ENCODE data around the gene SEC14L6. TPM values are rescaled to one million over a fixed set of nuclear protein-coding genes. Genes with fewer than 3 reads are reported as not detected.

Gene SEC14L6
- total and polyA plus RNA-seq, 3 experiments from 2014 or later: 0.18 TPM; not detected in 2

- DNase-seq: no peak
- Mint-ChIP-seq H3K27me3 (peaks cover 17 to 35% of the 10 kb centered on the region in 2 donors), H3K4me3 (no peak overlapping the region), H3K9me3 (no peaks in the 10 kb centered on the region), H3K36me3 (no peaks in the 10 kb centered on the region), H3K27ac (peak overlapping the region in 1 of 8 donors; percentile 11), H3K4me1 (peaks cover 7 to 11% (median 10%) of the 10 kb centered on the region in 3 donors)
- Histone ChIP-seq H3K4me3 (ENCODE audit: low read length) (no peak overlapping the region), H3K27ac (ENCODE audit: low read depth, low read length) (no peak overlapping the region), H3K36me3 (ENCODE audit: insufficient read depth, low read length) (no peaks in the 10 kb centered on the region), H3K27me3 (ENCODE audit: insufficient read depth, low read length, poor library complexity, severe bottlenecking) (no peaks in the 10 kb centered on the region), H3K4me1 (ENCODE audit: insufficient read depth, low read length) (no peaks in the 10 kb centered on the region), H3K9me3 (ENCODE audit: low read length) (no peaks in the 10 kb centered on the region)
- ChIA-PET POLR2A (no interaction called here), CTCF (no interaction called here)
These were observed 7.2 kb downstream of the SEC14L6 start for GRCh38 chr22:30539368-30539767.

- no peaks in the 10 kb centered on the region for H3K9me3 ChIP-seq (ENCODE audit: low read length)
- peaks cover 11 to 27% of the 10 kb centered on the region in 2 donors for H3K27me3 Mint-ChIP-seq
- ChIA-PET POLR2A (no interaction called here), CTCF (no interaction called here)
- no peak overlapping the region for H3K27ac ChIP-seq (ENCODE audit: low read depth, low read length)
- H3K4me3 ChIP-seq (ENCODE audit: low read length): no peak overlapping the region
- no peaks in the 10 kb centered on the region for H3K36me3 Mint-ChIP-seq
- H3K4me1 Mint-ChIP-seq: peaks cover 7 to 11% (median 10%) of the 10 kb centered on the region in 3 donors
- no peak overlapping the region for H3K4me3 Mint-ChIP-seq
- no peaks in the 10 kb centered on the region for H3K27me3 ChIP-seq (ENCODE audit: insufficient read depth, low read length, poor library complexity, severe bottlenecking)
- DNase-seq: no peak
- H3K9me3 Mint-ChIP-seq: no peaks in the 10 kb centered on the region
- H3K36me3 ChIP-seq (ENCODE audit: insufficient read depth, low read length): no peaks in the 10 kb centered on the region
- H3K27ac Mint-ChIP-seq: peak overlapping the region in 1 of 8 donors; percentile 81
- H3K4me1 ChIP-seq (ENCODE audit: insufficient read depth, low read length): no peaks in the 10 kb centered on the region
These were observed 8.3 kb downstream of the SEC14L6 start for GRCh38 chr22:30538280-30538679.

DNA sequence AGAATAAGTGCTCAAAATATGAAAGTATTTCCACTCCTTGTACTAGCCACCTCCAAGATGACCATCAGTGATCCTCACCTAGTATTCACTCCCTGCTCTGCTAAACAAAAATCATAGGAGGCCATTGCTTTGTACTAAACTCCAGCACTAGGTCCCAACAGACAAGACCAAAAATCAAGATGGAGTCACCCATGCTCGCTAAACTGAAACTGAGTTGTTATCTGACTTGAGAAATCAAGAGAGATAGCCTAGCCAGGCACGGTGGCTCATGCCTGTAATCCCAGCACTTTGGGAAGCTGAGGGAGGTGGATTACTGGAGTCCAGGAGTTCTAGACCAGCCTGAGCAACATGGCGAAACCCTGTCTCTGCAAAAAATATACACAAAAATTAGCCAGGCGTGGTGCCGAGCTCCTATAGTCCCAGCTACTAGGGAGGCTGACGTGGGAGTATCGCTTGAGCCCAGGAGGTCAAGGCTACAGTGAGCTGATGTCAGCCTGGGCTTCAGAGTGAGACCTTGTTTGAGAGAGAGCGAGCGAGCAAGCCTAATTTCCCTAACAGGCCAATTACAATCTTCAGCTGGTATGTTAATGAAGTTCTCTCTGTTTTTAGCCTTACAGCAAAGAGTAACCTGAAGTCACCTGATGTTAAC lies 9.3 kb downstream of the SEC14L6 start:
- Mint-ChIP-seq H3K9me3 (no peaks in the 10 kb centered on the region), H3K4me3 (no peak overlapping the region), H3K4me1 (peaks cover 3 to 8% (median 7%) of the 10 kb centered on the region in 3 donors), H3K27me3 (peaks cover 6 to 19% of the 10 kb centered on the region in 2 donors), H3K36me3 (no peaks in the 10 kb centered on the region), H3K27ac (peak overlapping the region in 1 of 8 donors; percentile 87)
- Histone ChIP-seq H3K36me3 (ENCODE audit: insufficient read depth, low read length) (no peaks in the 10 kb centered on the region), H3K27me3 (ENCODE audit: insufficient read depth, low read length, poor library complexity, severe bottlenecking) (no peaks in the 10 kb centered on the region), H3K9me3 (ENCODE audit: low read length) (no peaks in the 10 kb centered on the region), H3K4me3 (ENCODE audit: low read length) (no peak overlapping the region), H3K27ac (ENCODE audit: low read depth, low read length) (no peak overlapping the region), H3K4me1 (ENCODE audit: insufficient read depth, low read length) (no peaks in the 10 kb centered on the region)
- ChIA-PET CTCF (interaction anchor here (0.6 kb wide), 1 partner anchor 9 kb away, joined by 3 read pairs; no protein-coding TSS in a partner anchor), POLR2A (no interaction called here)
- no peak for DNase-seq

GRCh38 chr22:30535182-30535581 lies 11.4 kb downstream of the SEC14L6 start:
- Mint-ChIP-seq H3K27ac (no peak overlapping the region), H3K4me3 (no peak overlapping the region), H3K36me3 (no peaks in the 10 kb centered on the region), H3K4me1 (peaks cover 0 to 8% (median 7%) of the 10 kb centered on the region in 3 donors), H3K27me3 (peaks cover 2 to 10% of the 10 kb centered on the region in 2 donors), H3K9me3 (no peaks in the 10 kb centered on the region)
- no peaks in the 10 kb centered on the region for H3K4me1 ChIP-seq (ENCODE audit: insufficient read depth, low read length)
- no peak overlapping the region for H3K4me3 ChIP-seq (ENCODE audit: low read length)
- no peak for DNase-seq
- no peak overlapping the region for H3K27ac ChIP-seq (ENCODE audit: low read depth, low read length)
- ChIA-PET POLR2A (no interaction called here), CTCF (no interaction called here)
- no peaks in the 10 kb centered on the region for H3K36me3 ChIP-seq (ENCODE audit: insufficient read depth, low read length)
- H3K9me3 ChIP-seq (ENCODE audit: low read length): no peaks in the 10 kb centered on the region
- no peaks in the 10 kb centered on the region for H3K27me3 ChIP-seq (ENCODE audit: insufficient read depth, low read length, poor library complexity, severe bottlenecking)

DNA sequence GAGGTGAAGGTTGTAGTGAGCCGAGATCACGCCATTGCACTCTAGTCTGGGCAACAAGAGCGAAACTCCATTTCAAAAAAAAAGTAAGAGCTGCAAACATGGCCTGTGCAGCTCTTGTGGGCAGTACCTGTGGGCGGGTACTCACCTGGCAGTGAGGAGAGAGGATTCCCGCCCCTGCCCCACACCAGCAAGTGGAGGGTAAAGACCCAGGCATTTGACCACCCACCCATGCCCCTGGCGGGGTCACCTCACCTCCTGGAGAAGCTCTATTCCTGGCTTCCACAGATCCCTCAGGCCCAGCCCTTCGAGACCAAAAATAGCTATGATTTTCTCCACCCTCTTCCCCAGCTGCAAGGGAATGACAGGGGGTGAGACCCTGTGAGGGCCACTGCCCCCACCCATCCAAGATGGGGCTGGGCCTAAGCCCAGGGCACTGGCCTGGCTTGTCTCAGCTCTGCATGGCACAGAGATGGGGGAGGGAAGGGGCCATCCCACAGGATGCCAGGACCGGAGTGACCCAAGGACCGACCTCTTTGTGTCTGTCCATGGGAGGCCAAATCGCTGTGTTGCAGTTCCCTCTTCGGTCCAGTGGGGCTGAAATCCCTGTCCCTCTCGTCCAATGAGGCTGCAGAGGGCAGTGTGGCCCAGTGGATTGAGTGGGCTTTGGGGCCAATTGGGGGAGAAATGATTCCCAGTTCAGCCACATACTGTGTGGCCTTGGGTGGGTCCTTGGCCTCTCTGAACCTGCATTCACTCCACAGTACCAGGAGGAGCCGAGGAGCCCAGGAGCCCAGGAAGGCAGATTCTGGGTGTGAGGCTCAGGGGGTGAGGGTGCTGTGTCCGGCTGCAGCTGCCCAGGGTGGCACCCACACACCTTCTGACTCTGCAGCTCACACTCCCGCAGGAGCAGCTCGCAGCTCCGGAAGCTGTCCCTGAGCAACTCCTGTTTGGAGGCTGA lies 14.6 kb downstream of the SEC14L6 start:
- Histone ChIP-seq H3K4me3 (ENCODE audit: low read length) (no peak overlapping the region), H3K36me3 (ENCODE audit: insufficient read depth, low read length) (no peaks in the 10 kb centered on the region), H3K4me1 (ENCODE audit: insufficient read depth, low read length) (no peaks in the 10 kb centered on the region), H3K27ac (ENCODE audit: low read depth, low read length) (no peak overlapping the region), H3K9me3 (ENCODE audit: low read length) (no peaks in the 10 kb centered on the region), H3K27me3 (ENCODE audit: insufficient read depth, low read length, poor library complexity, severe bottlenecking) (no peaks in the 10 kb centered on the region)
- Mint-ChIP-seq H3K27me3 (peaks cover 0 to 2% of the 10 kb centered on the region in 2 donors), H3K27ac (no peak overlapping the region), H3K4me3 (peak overlapping the region in 1 of 7 donors; percentile 51), H3K36me3 (no peaks in the 10 kb centered on the region), H3K4me1 (peaks cover 0 to 8% (median 7%) of the 10 kb centered on the region in 3 donors), H3K9me3 (no peaks in the 10 kb centered on the region)
- POLR2A ChIA-PET: no interaction called here
- DNase-seq: no peak
- CTCF ChIA-PET: no interaction called here

GRCh38 chr22:30526656-30527055 lies 19.9 kb downstream of the SEC14L6 start:
- POLR2A ChIA-PET: no interaction called here
- Histone ChIP-seq H3K9me3 (ENCODE audit: low read length) (no peaks in the 10 kb centered on the region), H3K4me1 (ENCODE audit: insufficient read depth, low read length) (no peaks in the 10 kb centered on the region), H3K27me3 (ENCODE audit: insufficient read depth, low read length, poor library complexity, severe bottlenecking) (no peaks in the 10 kb centered on the region), H3K4me3 (ENCODE audit: low read length) (no peak overlapping the region), H3K27ac (ENCODE audit: low read depth, low read length) (no peak overlapping the region), H3K36me3 (ENCODE audit: insufficient read depth, low read length) (no peaks in the 10 kb centered on the region)
- H3K4me1 Mint-ChIP-seq: no peaks in the 10 kb centered on the region
- DNase-seq: no peak
- peaks cover 0 to 1% (median 0%) of the 10 kb centered on the region in 5 donors for H3K9me3 Mint-ChIP-seq
- H3K4me3 Mint-ChIP-seq: no peak overlapping the region
- H3K36me3 Mint-ChIP-seq: no peaks in the 10 kb centered on the region
- H3K27ac Mint-ChIP-seq: no peak overlapping the region
- CTCF ChIA-PET: no interaction called here
- H3K27me3 Mint-ChIP-seq: peaks cover 3 to 20% of the 10 kb centered on the region in 2 donors

DNA sequence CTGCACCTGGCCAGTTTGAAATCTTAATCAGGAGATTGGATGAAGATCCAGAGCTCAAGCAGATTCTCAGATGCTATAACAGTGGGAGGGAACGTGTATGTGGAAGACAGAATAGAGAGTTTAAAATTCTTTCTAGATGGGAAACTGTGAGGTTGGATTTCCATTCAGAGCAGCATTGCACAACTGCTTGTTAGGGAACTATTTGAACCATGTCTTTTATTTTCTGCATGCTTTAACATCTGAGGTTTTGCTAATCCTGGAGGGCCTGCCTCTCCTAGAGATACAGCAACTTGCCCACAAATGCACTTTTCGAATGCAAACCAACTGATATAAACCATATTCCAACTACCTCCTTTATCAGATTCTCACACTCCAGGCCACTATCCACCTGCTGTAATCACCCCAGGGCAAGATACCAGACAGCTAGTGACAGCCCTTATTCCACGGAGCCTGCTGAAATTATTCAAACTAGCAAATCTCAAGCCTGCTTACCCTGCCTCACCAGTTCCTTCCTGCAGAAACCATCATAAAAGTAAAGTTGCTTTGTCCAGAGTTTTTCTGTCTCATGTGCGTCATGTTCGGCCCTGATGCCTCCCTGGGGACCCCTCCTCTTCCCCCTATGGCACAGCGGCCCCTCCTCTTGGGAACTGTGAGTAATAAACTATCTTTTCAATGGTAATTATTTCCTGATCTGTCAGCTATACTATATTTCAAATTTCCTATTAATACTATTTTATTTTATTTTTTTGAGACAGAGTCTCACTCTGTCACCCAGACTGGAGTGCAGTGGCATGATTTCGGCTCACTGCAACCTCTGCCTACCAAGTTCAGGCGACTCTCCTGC lies 22.7 kb downstream of the SEC14L6 start:
- no peaks in the 10 kb centered on the region for H3K9me3 ChIP-seq (ENCODE audit: low read length)
- H3K4me1 Mint-ChIP-seq: no peaks in the 10 kb centered on the region
- no peak overlapping the region for H3K4me3 ChIP-seq (ENCODE audit: low read length)
- H3K27me3 Mint-ChIP-seq: peaks cover 6 to 26% of the 10 kb centered on the region in 2 donors
- H3K27me3 ChIP-seq (ENCODE audit: insufficient read depth, low read length, poor library complexity, severe bottlenecking): no peaks in the 10 kb centered on the region
- H3K36me3 ChIP-seq (ENCODE audit: insufficient read depth, low read length): no peaks in the 10 kb centered on the region
- DNase-seq: no peak
- no peak overlapping the region for H3K27ac ChIP-seq (ENCODE audit: low read depth, low read length)
- H3K27ac Mint-ChIP-seq: no peak overlapping the region
- ChIA-PET CTCF (no interaction called here), POLR2A (no interaction called here)
- H3K4me1 ChIP-seq (ENCODE audit: insufficient read depth, low read length): no peaks in the 10 kb centered on the region
- H3K9me3 Mint-ChIP-seq: peaks cover 0 to 1% (median 0%) of the 10 kb centered on the region in 5 donors
- H3K4me3 Mint-ChIP-seq: peak overlapping the region in 1 of 7 donors; percentile 23
- H3K36me3 Mint-ChIP-seq: no peaks in the 10 kb centered on the region
